Epithelial cell of proximal tubule (primary cell): Measurements from ENCODE around the gene DMRT3. TPM values are rescaled to one million over a fixed set of nuclear protein-coding genes. Genes with fewer than 3 reads are reported as not detected.
A peak's percentile ranks its signal among the peaks of the same experiment; 100 is the strongest.

ENCODE experiments used
- DNase-seq: peaks from one replicate; pipeline ENCODE4 v3.0.0-alpha.2; 2011; ENCODE audit warnings: low read depth
- H3K4me3 ChIP-seq: 2 replicates; pipeline ENCODE4 v1.5.1; 2011; ENCODE audit warnings: low read depth, mild to moderate bottlenecking, low read length
- CTCF ChIP-seq: conservative IDR thresholded peaks from 2 replicates; pipeline ENCODE4 v1.5.1; 2012; ENCODE audit warnings: low read depth, mild to moderate bottlenecking, low read length
- total RNA-seq: library from RNA; depleted of rRNA; stranded (reverse); fragments of >200 nt; gene quantifications from 2 replicates; pipeline ENCODE4 v1.2.3, GENCODE V29; 2015

DMRT3 gene
- total RNA-seq, 1 donor from 2014 or later, result 0.29 TPM

DNA sequence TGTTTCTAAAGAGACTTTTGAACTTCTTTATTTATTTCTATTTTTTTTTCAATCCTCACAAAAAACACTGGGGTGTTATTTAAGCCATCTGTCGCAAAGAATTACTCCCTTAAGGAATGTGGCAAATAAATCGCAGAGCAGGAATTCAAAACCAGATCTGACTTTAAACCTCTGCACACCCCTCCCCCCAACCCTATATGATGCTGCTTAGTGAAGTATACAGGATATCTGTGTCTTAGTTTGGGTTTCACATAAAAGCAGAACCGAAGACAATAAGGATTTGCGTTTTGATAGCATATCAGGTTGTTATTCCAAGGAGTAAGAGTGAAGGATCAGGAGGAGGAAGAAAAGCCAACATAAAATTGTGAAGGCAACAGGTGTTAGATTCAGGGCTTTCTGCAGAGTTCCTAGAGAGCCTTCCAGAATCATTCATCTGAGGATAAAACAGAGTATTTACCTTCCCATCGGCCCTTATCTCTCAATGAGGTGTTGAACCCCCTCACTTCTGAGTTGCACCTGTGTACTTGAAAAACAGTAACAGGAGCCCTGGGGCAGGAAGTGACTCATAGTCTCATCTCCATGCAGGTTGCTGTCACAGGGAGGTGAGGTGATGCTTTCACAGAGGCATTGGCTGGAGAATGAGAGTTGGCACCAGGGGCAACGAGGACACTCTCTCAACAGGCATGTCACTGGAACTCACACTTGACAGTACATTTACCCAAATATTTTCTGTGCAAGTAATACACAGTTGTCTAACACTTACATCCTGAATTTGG is 33.5 kb upstream of the DMRT3 start:
- H3K4me3 ChIP-seq, result no peak overlapping the region
- DNase-seq, result no peak
- no peak for TF ChIP-seq CTCF

DNA sequence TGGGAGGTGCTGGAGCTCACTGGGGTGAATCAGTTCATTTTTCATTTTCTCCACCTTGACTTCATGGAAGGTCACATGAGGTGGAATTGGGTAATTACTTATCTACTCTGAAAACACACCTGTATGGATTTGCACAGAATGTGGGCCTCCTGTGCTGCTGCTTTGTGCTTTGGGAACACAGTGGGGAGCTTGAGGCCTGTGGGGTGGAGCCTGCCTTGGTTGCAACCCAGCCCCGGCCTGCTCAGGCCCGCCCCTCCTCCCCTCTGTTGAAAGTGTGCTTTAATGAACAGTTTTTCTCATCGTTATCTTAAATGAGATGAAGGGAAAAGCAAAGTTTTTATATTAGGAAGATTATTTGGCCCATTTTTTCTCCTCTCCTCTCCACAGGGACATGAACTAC is 28.5 kb upstream of the DMRT3 start:
- TF ChIP-seq CTCF, result no peak
- no peak for DNase-seq
- no peak overlapping the region for H3K4me3 ChIP-seq

DNA sequence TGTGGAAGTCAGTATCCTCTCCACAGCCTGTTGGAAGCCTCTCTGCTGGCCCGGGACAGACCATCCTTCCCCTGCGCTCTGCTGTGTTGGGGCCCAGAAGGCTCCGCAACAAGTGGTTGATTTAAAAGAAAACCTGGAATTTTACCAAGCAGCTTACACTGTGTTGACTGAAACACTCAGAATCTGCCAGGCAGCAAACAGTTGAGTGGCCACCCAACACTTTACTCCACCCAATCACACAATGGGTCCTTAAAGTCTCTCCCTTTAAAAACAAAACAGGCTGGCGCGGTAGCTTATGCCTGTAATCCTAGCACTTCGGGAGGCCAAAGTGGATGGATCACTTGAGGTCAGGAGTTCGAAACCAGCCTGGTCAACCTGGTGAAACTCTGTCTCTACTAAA is 28.0 kb upstream of the DMRT3 start:
- no peak for DNase-seq
- TF ChIP-seq CTCF, result no peak
- H3K4me3 ChIP-seq, result no peak overlapping the region

- TF ChIP-seq CTCF, result peak; percentile 22
- no peak overlapping the region for H3K4me3 ChIP-seq
- no peak for DNase-seq
Measured at GRCh38 chr9:950139-950538, 26.3 kb upstream of the DMRT3 start.

GRCh38 chr9:952546-952945 is 23.9 kb upstream of the DMRT3 start:
- DNase-seq, result no peak
- no peak overlapping the region for H3K4me3 ChIP-seq
- TF ChIP-seq CTCF, result no peak

DNA sequence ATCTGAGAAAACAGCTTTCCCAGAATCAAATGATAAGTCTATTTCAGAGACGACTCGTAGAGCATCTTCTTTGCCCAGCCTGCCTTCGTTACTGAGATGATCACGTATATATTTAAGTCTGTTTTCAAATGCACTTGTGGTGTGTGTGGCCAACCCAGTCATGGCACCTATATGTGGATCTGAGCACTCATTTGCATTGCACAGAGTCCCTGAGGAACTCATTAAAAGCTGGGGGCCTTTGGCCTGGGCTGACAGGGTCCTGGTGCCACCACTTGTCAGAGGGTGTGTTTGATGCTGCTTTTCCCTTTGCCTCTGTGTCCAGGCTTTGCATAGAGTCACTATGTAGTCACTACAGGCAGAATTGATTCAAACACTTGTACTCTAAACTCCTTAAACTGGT is 17.4 kb upstream of the DMRT3 start:
- TF ChIP-seq CTCF, result no peak

GRCh38 chr9:959914-960313 is 16.5 kb upstream of the DMRT3 start:
- no peak overlapping the region for H3K4me3 ChIP-seq
- TF ChIP-seq CTCF, result no peak
- DNase-seq, result no peak

More for the DNA sequence above, 17.4 kb upstream of the DMRT3 start:
- no peak overlapping the region for H3K4me3 ChIP-seq
- DNase-seq, result no peak
